IPS-11a (cell line): ENCODE results near the gene NR0B2.
"Not testable (repeated sequence)": the region's sequence is repeated elsewhere in the genome, so short reads cannot be mapped to it uniquely, and the experiment has no call there.

ENCODE experiments used
- H3K4me3 ChIP-seq: one replicate; pipeline ENCODE4 v1.5.1; 2013; ENCODE audit warnings: low read depth, low read length, control low read depth

Gene NR0B2

GRCh38 chr1:26894263-26894662, 19.5 kb downstream of the NR0B2 start:
- H3K4me3 ChIP-seq, result no peak overlapping the region

- peak overlapping the region; percentile 75 for H3K4me3 ChIP-seq
Observed at GRCh38 chr1:26890467-26890796, 23.3 kb downstream of the NR0B2 start.

- H3K4me3 ChIP-seq, result peak within 1 kb of the TSS; percentile 75
Observed at GRCh38 chr1:26889551-26890466, 24.0 kb downstream of the NR0B2 start, which contains the start of gene GPN2. Gene GPN2, minus strand, starts transcription at chr1:26890283. Its CDS starts 187 bp downstream, at chr1:26890096.

GRCh38 chr1:26888231-26888630, 25.5 kb downstream of the NR0B2 start:
- H3K4me3 ChIP-seq, result no peak overlapping the region

- no peak overlapping the region for H3K4me3 ChIP-seq
Observed at GRCh38 chr1:26887125-26887524, 26.6 kb downstream of the NR0B2 start.

- H3K4me3 ChIP-seq, result no peak overlapping the region
Observed at GRCh38 chr1:26882696-26883463, 30.9 kb downstream of the NR0B2 start.

GRCh38 chr1:26881611-26882010, 32.2 kb downstream of the NR0B2 start:
- H3K4me3 ChIP-seq, result not testable (repeated sequence)

GRCh38 chr1:26879793-26880192, 34.0 kb downstream of the NR0B2 start:
- H3K4me3 ChIP-seq, result no peak overlapping the region

GRCh38 chr1:26877326-26877725, 36.4 kb downstream of the NR0B2 start:
- H3K4me3 ChIP-seq, result no peak overlapping the region

- H3K4me3 ChIP-seq, result no peak overlapping the region
Observed at GRCh38 chr1:26874896-26875295, 38.9 kb downstream of the NR0B2 start.

GRCh38 chr1:26873097-26873496, 40.7 kb downstream of the NR0B2 start:
- H3K4me3 ChIP-seq, result not testable (repeated sequence)

GRCh38 chr1:26864610-26865480, 48.9 kb downstream of the NR0B2 start:
- peak overlapping the region; percentile 56 for H3K4me3 ChIP-seq

GRCh38 chr1:26863685-26864077, 50.1 kb downstream of the NR0B2 start:
- no peak overlapping the region for H3K4me3 ChIP-seq

GRCh38 chr1:26862781-26863684, 50.7 kb downstream of the NR0B2 start, which contains the start of gene SFN:
Gene SFN, plus strand, starts transcription at chr1:26863149. Its CDS starts 64 bp downstream, at chr1:26863213.
- no peak within 1 kb of the TSS for H3K4me3 ChIP-seq

- H3K4me3 ChIP-seq, result no peak overlapping the region
Observed at GRCh38 chr1:26861889-26862378, 51.8 kb downstream of the NR0B2 start.
